Loucy (cell line): ENCODE results near the gene TMEM97.
"Not testable (repeated sequence)": the region's sequence is repeated elsewhere in the genome, so short reads cannot be mapped to it uniquely, and the experiment has no call there.

Experiments
- H2AFZ ChIP-seq: fragments of 200-600 bp; sonication (generic); 2 replicates; pipeline ENCODE4 v1.6.0; 2016; ENCODE audit warnings: antibody characterized with exemption, mild to moderate bottlenecking, low read length, moderate library complexity
- H3F3A ChIP-seq: fragments of 200-600 bp; 2 replicates; pipeline ENCODE4 v1.6.0; 2016; ENCODE audit warnings: antibody characterized with exemption, low read depth, mild to moderate bottlenecking
- H3K27me3 ChIP-seq: fragments of 200-600 bp; sonication (generic); 2 replicates; pipeline ENCODE4 v1.6.1; 2014; ENCODE audit warnings: low read length, mild to moderate bottlenecking; ENCODE audit not compliant: insufficient read depth, poor library complexity, severe bottlenecking
- H3K36me3 ChIP-seq: fragments of 200-600 bp; sonication (generic); 2 replicates; pipeline ENCODE4 v1.6.1; 2016; ENCODE audit warnings: low read length; ENCODE audit not compliant: insufficient read depth
- H3K4me1 ChIP-seq: fragments of 200-600 bp; sonication (generic); 2 replicates; pipeline ENCODE4 v1.5.1; 2014; ENCODE audit warnings: low read length, mild to moderate bottlenecking; ENCODE audit not compliant: insufficient read depth, poor library complexity, severe bottlenecking
- H3K4me2 ChIP-seq: fragments of 200-600 bp; sonication (generic); 2 replicates; pipeline ENCODE4 v1.6.0; 2014; ENCODE audit warnings: antibody characterized with exemption, low read length, low read depth, mild to moderate bottlenecking; ENCODE audit not compliant: poor library complexity, severe bottlenecking
- H3K4me3 ChIP-seq: fragments of 200-600 bp; sonication (generic); 2 replicates; pipeline ENCODE4 v1.5.1; 2014; ENCODE audit warnings: low read length, mild to moderate bottlenecking, mixed read lengths; ENCODE audit not compliant: poor library complexity, severe bottlenecking
- H3K79me2 ChIP-seq: fragments of 200-600 bp; sonication (generic); 2 replicates; pipeline ENCODE4 v1.6.1; 2014; ENCODE audit warnings: low read length; ENCODE audit not compliant: insufficient read depth
- H3K9ac ChIP-seq: fragments of 200-600 bp; sonication (generic); 2 replicates; pipeline ENCODE4 v1.6.0; 2014; ENCODE audit warnings: mild to moderate bottlenecking, low read depth, low read length, moderate library complexity; ENCODE audit not compliant: poor library complexity, severe bottlenecking
- H3K9me2 ChIP-seq: fragments of 200-600 bp; sonication (generic); replicated peaks from 2 replicates; pipeline ENCODE4 v1.6.1; 2016; ENCODE audit warnings: low read depth, low read length, mixed read lengths
- H3K9me3 ChIP-seq: fragments of 200-600 bp; sonication (generic); 2 replicates; pipeline ENCODE4 v1.6.1; 2014; ENCODE audit warnings: mild to moderate bottlenecking, antibody characterized with exemption, low read length, low read depth; ENCODE audit not compliant: insufficient read depth
- H4K20me1 ChIP-seq: fragments of 200-600 bp; sonication (generic); 2 replicates; pipeline ENCODE4 v1.6.0; 2014; ENCODE audit warnings: antibody characterized with exemption, low read length, mild to moderate bottlenecking; ENCODE audit not compliant: insufficient read depth, poor library complexity, severe bottlenecking
- EZH2phosphoT487 ChIP-seq: fragments of 200-600 bp; IDR thresholded peaks from 2 replicates; pipeline ENCODE4 v1.6.1; 2018; ENCODE audit warnings: antibody characterized with exemption, mild to moderate bottlenecking, moderate library complexity, borderline replicate concordance
- TF ChIP-seq, protein P1 (sequence below): fragments of 200-600 bp; sonication (generic); conservative IDR thresholded peaks from 2 replicates; pipeline ENCODE4 v1.5.1; 2014; ENCODE audit warnings: mild to moderate bottlenecking, antibody characterized with exemption, low read length

Gene TMEM97

DNA sequence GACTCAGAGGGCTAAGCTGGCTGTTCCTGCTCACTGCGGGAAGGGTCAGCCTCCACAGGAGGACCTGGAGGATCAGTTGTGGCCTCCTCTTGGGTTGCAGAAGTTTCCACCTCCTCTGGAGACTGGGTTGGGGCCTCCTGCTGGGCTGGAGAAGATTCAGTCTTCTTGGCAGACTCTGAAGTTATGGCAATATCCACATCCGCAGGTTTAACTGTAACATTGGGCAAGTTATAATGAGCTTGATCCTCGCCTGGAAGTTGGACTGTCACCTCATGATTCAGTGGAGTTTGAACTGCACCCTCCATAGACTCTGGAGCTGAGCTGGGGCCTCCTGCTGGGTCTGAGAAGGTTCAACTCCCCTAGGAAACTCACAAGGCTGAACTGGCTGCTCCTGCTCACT is 47.6 kb upstream of the TMEM97 start:
- no peaks in the 10 kb centered on the region for H4K20me1 ChIP-seq
- H3F3A ChIP-seq: no peaks in the 10 kb centered on the region
- H3K9me2 ChIP-seq: no peaks in the 10 kb centered on the region
- no peak overlapping the region for H3K4me2 ChIP-seq
- no peaks in the 10 kb centered on the region for H3K79me2 ChIP-seq
- no peaks in the 10 kb centered on the region for H3K4me1 ChIP-seq
- H3K9me3 ChIP-seq: no peaks in the 10 kb centered on the region
- H3K9ac ChIP-seq: no peak overlapping the region
- H2AFZ ChIP-seq: no peak overlapping the region
- no peaks in the 10 kb centered on the region for H3K36me3 ChIP-seq
- H3K4me3 ChIP-seq: no peak overlapping the region
- TF ChIP-seq, protein P1, sequence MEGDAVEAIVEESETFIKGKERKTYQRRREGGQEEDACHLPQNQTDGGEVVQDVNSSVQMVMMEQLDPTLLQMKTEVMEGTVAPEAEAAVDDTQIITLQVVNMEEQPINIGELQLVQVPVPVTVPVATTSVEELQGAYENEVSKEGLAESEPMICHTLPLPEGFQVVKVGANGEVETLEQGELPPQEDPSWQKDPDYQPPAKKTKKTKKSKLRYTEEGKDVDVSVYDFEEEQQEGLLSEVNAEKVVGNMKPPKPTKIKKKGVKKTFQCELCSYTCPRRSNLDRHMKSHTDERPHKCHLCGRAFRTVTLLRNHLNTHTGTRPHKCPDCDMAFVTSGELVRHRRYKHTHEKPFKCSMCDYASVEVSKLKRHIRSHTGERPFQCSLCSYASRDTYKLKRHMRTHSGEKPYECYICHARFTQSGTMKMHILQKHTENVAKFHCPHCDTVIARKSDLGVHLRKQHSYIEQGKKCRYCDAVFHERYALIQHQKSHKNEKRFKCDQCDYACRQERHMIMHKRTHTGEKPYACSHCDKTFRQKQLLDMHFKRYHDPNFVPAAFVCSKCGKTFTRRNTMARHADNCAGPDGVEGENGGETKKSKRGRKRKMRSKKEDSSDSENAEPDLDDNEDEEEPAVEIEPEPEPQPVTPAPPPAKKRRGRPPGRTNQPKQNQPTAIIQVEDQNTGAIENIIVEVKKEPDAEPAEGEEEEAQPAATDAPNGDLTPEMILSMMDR: no peak
- no peak for TF ChIP-seq EZH2phosphoT487
- H3K27me3 ChIP-seq: peaks cover 49% of the 10 kb centered on the region

DNA sequence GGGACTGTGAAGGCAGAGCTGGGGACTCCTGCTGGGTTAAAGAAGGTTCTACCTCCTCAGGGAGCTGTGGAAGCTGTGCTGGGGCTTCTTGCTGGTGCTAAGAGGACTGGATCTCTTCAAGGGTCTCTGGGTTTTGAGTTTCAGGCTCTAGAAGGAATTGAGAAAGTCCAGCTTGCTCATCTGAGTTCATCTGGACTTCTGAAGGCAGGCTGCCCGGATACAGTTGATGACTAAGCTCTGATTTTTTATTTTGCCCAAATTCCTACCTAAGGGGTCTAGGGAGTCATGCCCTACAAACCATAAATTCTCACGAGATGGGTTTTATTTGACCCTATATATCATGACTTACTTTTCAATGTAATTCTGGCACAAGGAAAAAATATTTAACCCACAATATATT is 46.8 kb upstream of the TMEM97 start:
- Histone ChIP-seq H3K4me3 (no peak overlapping the region), H3K4me2 (no peak overlapping the region)
- no peak for TF ChIP-seq EZH2phosphoT487
- TF ChIP-seq, protein P1: no peak

DNA sequence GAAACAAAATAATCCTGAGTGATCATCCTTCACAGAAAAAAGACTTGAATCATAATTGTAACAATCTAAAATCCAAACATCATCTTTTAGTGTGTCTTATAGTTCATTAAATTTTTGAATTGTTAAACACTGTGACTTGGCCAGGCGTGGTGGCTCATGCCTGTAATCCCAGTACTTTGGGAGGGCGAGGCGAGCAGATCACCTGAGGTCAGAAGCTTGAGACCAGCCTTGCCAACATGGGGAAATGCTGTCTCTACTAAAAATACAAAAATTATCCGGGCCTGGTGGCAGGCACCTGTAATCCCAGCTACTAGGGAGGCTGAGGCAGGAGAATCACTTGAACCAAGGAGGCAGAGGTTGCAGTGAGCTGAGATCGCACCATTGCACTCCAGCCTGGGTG is 45.7 kb upstream of the TMEM97 start:
- H3K9me2 ChIP-seq, H3K4me2 ChIP-seq, H3K79me2 ChIP-seq, H4K20me1 ChIP-seq, H3K9me3 ChIP-seq, H3K4me1 ChIP-seq, H3K4me3 ChIP-seq, H3K9ac ChIP-seq, H3K36me3 ChIP-seq, H2AFZ ChIP-seq, H3F3A ChIP-seq: not testable (repeated sequence)
- peaks cover 60% of the 10 kb centered on the region for H3K27me3 ChIP-seq

More for the DNA sequence above, 46.8 kb upstream of the TMEM97 start:
- Histone ChIP-seq H3K79me2 (no peaks in the 10 kb centered on the region), H3K36me3 (no peaks in the 10 kb centered on the region), H3K27me3 (peaks cover 57% of the 10 kb centered on the region), H3K4me1 (no peaks in the 10 kb centered on the region), H3K9ac (no peak overlapping the region), H3F3A (no peaks in the 10 kb centered on the region), H3K9me2 (no peaks in the 10 kb centered on the region), H2AFZ (no peak overlapping the region), H4K20me1 (no peaks in the 10 kb centered on the region), H3K9me3 (no peaks in the 10 kb centered on the region)

DNA sequence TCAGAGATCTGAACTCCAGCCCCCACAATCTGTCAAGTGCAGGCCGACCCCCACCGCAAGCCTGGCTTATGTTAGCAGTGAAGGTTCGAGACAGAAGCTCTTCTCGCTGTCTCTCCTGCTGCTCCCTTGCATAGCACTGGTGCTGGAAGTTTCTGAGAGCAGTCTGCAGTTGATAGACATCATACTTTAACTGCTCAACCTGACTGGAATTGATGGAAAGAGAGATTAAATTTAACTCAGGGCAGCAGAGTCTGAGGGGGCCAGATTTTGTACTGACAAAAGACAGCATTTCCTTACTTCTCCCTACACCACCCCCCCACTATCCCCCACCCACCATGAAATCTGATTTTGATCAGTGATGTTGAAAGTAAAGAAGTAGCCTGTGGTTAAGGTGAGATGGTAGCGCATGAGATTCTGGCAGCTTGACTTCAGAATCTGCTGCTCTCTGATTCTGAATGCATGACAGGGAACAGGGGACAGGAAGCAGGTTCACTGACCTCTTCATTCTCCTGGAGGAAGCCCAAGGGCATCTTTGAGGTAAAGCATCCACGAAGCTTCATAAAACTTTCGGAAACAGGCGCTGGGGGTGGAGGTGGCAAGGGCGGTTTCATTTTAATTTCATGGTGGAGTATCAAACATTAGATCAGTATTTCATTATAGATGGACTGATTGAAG is 44.3 kb upstream of the TMEM97 start:
- Histone ChIP-seq H2AFZ (no peak overlapping the region), H3K9me2 (no peaks in the 10 kb centered on the region), H3K4me2 (no peak overlapping the region), H3K36me3 (no peaks in the 10 kb centered on the region), H3K27me3 (peaks cover 66% of the 10 kb centered on the region), H3K9me3 (no peaks in the 10 kb centered on the region), H3K9ac (no peak overlapping the region), H3F3A (no peaks in the 10 kb centered on the region), H3K4me1 (no peaks in the 10 kb centered on the region), H3K4me3 (no peak overlapping the region), H3K79me2 (no peaks in the 10 kb centered on the region), H4K20me1 (no peaks in the 10 kb centered on the region)
- no peak for TF ChIP-seq EZH2phosphoT487
- TF ChIP-seq, protein P1: no peak
